ENCODE measurements around the gene RNF6. TPM values are rescaled to one million over a fixed set of nuclear protein-coding genes. Genes with fewer than 3 reads are reported as not detected.

Gene RNF6
- total RNA-seq, 1 experiment from 2014 or later = 33.2 TPM

DNA sequence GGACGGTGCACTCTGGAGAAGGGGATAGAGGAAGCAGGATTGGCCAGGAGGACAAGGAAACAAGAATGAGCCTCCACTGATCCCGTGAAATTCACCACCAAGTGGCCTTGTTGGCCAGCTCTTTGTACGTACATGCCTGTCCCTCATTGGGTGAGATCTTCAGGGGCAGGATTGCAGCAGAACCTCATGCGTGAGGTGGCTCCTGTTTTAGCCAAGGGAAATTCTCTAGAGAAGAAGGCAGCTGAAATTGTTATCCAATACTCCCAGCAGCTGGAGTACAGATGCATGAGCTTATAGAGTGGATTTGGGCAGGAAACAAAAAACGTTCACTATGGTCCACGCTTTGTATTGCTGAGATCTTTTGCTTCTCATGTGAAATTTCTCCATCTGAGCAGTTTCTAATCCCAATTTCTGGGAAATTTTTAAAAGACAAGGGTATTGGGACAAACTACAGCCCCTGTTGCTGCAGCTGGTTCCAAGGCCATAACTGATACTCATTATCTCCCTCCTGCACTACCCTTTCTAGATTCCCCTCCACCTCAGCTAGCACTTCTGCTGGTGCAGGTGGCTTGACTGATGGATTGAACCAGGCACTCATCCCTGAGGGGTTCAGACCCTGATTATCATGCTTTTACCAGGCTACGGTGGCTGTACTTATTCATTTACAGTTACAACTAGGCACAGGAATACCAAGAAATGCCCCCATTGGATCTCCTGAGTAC is 3.9 kb upstream of the RNF6 start (continued):
- TF ChIP-seq REST (IDR thresholded peaks at IDR 0.05; ENCODE audit: low read depth) (no peak), JUND (IDR thresholded peaks at IDR 0.05) (no peak), EGR1 (IDR thresholded peaks at IDR 0.05; ENCODE audit: low read depth) (no peak), ZFX (IDR thresholded peaks at IDR 0.05) (no peak), EZH2phosphoT487 (IDR thresholded peaks at IDR 0.05; ENCODE audit: borderline replicate concordance) (no peak), YY1 (IDR thresholded peaks at IDR 0.05; ENCODE audit: extremely low read depth, insufficient replicate concordance, low read depth, low read length) (no peak), EZH2 (IDR thresholded peaks at IDR 0.05) (no peak), ELF1 (IDR thresholded peaks at IDR 0.05; ENCODE audit: borderline replicate concordance, low read depth) (no peak)
- TF ChIP-seq, protein P1, sequence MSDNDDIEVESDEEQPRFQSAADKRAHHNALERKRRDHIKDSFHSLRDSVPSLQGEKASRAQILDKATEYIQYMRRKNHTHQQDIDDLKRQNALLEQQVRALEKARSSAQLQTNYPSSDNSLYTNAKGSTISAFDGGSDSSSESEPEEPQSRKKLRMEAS (IDR thresholded peaks at IDR 0.05) = no peak
- TF ChIP-seq, protein P2, sequence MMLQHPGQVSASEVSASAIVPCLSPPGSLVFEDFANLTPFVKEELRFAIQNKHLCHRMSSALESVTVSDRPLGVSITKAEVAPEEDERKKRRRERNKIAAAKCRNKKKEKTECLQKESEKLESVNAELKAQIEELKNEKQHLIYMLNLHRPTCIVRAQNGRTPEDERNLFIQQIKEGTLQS (IDR thresholded peaks at IDR 0.05) = no peak
